Measurements from ENCODE around the gene GRB10.

DNA sequence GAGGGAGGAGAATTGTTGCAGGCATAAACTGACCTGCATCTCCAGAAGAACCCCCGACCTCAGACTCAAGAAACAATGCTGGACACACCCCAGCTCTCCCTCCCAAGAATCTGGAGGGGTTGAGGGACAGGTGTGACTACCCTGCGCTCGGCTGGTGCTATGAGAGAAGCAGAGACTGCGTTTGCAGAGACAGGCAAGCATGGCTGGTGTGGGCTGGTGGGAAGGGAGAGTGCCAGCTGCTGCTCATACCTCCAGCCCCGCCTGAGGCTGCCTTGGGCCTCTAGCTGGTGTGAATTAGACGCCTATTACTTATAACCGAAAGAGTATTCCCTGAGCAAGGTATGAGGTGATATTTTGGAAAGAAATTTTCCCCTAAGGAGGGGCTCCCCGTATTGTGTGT lies 169.2 kb downstream of the GRB10 start:
- no peak for TF ChIP-seq SNAI2 (CRISPR knock-in tag; IDR thresholded peaks at IDR 0.05)
- TF ChIP-seq, protein P1, sequence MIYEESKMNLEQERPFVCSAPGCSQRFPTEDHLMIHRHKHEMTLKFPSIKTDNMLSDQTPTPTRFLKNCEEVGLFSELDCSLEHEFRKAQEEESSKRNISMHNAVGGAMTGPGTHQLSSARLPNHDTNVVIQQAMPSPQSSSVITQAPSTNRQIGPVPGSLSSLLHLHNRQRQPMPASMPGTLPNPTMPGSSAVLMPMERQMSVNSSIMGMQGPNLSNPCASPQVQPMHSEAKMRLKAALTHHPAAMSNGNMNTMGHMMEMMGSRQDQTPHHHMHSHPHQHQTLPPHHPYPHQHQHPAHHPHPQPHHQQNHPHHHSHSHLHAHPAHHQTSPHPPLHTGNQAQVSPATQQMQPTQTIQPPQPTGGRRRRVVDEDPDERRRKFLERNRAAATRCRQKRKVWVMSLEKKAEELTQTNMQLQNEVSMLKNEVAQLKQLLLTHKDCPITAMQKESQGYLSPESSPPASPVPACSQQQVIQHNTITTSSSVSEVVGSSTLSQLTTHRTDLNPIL (CRISPR knock-in tag; IDR thresholded peaks at IDR 0.05; ENCODE audit: low read depth): no peak
- no peak for TF ChIP-seq ESRRG (CRISPR knock-in tag; IDR thresholded peaks at IDR 0.05)
- TF ChIP-seq, protein P2, sequence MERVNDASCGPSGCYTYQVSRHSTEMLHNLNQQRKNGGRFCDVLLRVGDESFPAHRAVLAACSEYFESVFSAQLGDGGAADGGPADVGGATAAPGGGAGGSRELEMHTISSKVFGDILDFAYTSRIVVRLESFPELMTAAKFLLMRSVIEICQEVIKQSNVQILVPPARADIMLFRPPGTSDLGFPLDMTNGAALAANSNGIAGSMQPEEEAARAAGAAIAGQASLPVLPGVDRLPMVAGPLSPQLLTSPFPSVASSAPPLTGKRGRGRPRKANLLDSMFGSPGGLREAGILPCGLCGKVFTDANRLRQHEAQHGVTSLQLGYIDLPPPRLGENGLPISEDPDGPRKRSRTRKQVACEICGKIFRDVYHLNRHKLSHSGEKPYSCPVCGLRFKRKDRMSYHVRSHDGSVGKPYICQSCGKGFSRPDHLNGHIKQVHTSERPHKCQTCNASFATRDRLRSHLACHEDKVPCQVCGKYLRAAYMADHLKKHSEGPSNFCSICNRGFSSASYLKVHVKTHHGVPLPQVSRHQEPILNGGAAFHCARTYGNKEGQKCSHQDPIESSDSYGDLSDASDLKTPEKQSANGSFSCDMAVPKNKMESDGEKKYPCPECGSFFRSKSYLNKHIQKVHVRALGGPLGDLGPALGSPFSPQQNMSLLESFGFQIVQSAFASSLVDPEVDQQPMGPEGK (CRISPR knock-in tag; IDR thresholded peaks at IDR 0.05; ENCODE audit: borderline replicate concordance): no peak
- TF ChIP-seq, protein P3, sequence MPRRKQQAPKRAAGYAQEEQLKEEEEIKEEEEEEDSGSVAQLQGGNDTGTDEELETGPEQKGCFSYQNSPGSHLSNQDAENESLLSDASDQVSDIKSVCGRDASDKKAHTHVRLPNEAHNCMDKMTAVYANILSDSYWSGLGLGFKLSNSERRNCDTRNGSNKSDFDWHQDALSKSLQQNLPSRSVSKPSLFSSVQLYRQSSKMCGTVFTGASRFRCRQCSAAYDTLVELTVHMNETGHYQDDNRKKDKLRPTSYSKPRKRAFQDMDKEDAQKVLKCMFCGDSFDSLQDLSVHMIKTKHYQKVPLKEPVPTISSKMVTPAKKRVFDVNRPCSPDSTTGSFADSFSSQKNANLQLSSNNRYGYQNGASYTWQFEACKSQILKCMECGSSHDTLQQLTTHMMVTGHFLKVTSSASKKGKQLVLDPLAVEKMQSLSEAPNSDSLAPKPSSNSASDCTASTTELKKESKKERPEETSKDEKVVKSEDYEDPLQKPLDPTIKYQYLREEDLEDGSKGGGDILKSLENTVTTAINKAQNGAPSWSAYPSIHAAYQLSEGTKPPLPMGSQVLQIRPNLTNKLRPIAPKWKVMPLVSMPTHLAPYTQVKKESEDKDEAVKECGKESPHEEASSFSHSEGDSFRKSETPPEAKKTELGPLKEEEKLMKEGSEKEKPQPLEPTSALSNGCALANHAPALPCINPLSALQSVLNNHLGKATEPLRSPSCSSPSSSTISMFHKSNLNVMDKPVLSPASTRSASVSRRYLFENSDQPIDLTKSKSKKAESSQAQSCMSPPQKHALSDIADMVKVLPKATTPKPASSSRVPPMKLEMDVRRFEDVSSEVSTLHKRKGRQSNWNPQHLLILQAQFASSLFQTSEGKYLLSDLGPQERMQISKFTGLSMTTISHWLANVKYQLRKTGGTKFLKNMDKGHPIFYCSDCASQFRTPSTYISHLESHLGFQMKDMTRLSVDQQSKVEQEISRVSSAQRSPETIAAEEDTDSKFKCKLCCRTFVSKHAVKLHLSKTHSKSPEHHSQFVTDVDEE (CRISPR knock-in tag; IDR thresholded peaks at IDR 0.05): no peak
- TF ChIP-seq, protein P4, sequence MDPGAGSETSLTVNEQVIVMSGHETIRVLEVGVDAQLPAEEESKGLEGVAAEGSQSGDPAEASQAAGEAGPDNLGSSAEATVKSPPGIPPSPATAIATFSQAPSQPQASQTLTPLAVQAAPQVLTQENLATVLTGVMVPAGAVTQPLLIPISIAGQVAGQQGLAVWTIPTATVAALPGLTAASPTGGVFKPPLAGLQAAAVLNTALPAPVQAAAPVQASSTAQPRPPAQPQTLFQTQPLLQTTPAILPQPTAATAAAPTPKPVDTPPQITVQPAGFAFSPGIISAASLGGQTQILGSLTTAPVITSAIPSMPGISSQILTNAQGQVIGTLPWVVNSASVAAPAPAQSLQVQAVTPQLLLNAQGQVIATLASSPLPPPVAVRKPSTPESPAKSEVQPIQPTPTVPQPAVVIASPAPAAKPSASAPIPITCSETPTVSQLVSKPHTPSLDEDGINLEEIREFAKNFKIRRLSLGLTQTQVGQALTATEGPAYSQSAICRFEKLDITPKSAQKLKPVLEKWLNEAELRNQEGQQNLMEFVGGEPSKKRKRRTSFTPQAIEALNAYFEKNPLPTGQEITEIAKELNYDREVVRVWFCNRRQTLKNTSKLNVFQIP (CRISPR knock-in tag; IDR thresholded peaks at IDR 0.05; ENCODE audit: borderline replicate concordance, low read depth): no peak
- TF ChIP-seq CSDC2 (CRISPR knock-in tag; IDR thresholded peaks at IDR 0.05): no peak
- TF ChIP-seq ZFP3 (CRISPR knock-in tag; IDR thresholded peaks at IDR 0.05): no peak
- TF ChIP-seq ZC3H10 (CRISPR knock-in tag; IDR thresholded peaks at IDR 0.05): no peak
